ENCODE data around the gene SPSB1. TPM values are rescaled to one million over a fixed set of nuclear protein-coding genes. Genes with fewer than 3 reads are reported as not detected.

Gene SPSB1
- total and polyA plus RNA-seq, 10 of the 15 experiments (the other 5 are each of a cell fraction or from before 2014, with no cell fraction given), result 0.02 to 2.0 (median 0.90) TPM; not detected in 1

- H3K27ac ChIP-seq (ENCODE audit: control insufficient read depth, insufficient read depth), result no peak overlapping the region
- in situ Hi-C loops (cut with MboI) (no loop called here), intact Hi-C loops (cut with micrococcal nuclease; ENCODE audit: unreplicated experiment) (no loop called here)
- H3K4me1 ChIP-seq (ENCODE audit: control insufficient read depth, insufficient read depth, low read length), result peaks cover 17% of the 10 kb centered on the region
- FAIRE-seq, result no peak
- TF ChIP-seq JUNB (IDR thresholded peaks at IDR 0.05), result no peak
- TF ChIP-seq SMARCA5 (IDR thresholded peaks at IDR 0.05), result no peak
- TF ChIP-seq NFYA (IDR thresholded peaks at IDR 0.05; ENCODE audit: borderline replicate concordance, low read depth, low read length), result no peak
- TF ChIP-seq RAD51 (IDR thresholded peaks at IDR 0.05), result no peak
- no peak for TF ChIP-seq RB1 (IDR thresholded peaks at IDR 0.05; ENCODE audit: borderline replicate concordance)
- no peak for TF ChIP-seq EZH2 (IDR thresholded peaks at IDR 0.05; ENCODE audit: borderline replicate concordance, control insufficient read depth, low read depth, low read length)
- TF ChIP-seq PBX3 (IDR thresholded peaks at IDR 0.05; ENCODE audit: insufficient replicate concordance, low read depth, low read length), result no peak
- TF ChIP-seq REST (IDR thresholded peaks at IDR 0.05; ENCODE audit: low read depth, low read length), result no peak
- TF ChIP-seq, protein P1, sequence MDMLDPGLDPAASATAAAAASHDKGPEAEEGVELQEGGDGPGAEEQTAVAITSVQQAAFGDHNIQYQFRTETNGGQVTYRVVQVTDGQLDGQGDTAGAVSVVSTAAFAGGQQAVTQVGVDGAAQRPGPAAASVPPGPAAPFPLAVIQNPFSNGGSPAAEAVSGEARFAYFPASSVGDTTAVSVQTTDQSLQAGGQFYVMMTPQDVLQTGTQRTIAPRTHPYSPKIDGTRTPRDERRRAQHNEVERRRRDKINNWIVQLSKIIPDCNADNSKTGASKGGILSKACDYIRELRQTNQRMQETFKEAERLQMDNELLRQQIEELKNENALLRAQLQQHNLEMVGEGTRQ (IDR thresholded peaks at IDR 0.05; ENCODE audit: borderline replicate concordance, low read depth, low read length), result no peak
- TF ChIP-seq GATAD2B (conservative IDR thresholded peaks at IDR 0.05; ENCODE audit: low read depth), result no peak
- TF ChIP-seq EP300 (IDR thresholded peaks at IDR 0.05; ENCODE audit: borderline replicate concordance in 1 of 2, control insufficient read depth in 1 of 2, low read depth in 2 of 2, low read length in 2 of 2), result no peak
- POLR2A ChIA-PET, result no interaction called here
- no peak overlapping the region for H3K4me2 ChIP-seq (ENCODE audit: control insufficient read depth, insufficient read depth)
- H3K79me2 ChIP-seq (ENCODE audit: control insufficient read depth, insufficient read depth, low read length), result no peaks in the 10 kb centered on the region
- H3K9me3 ChIP-seq (replicated peaks; ENCODE audit: control insufficient read depth, insufficient read depth, low read length), result no peaks in the 10 kb centered on the region
- H3K27me3 ChIP-seq (replicated peaks in 1 of 2; ENCODE audit: control insufficient read depth in 2 of 2, insufficient read depth in 2 of 2, low read length in 1 of 2), result peaks cover 0 to 2% of the 10 kb centered on the region in 2 experiments; a peak in 1 of 4 replicates
- no peak for DNase-seq (ENCODE audit: low read depth, low spot score)
- no peak overlapping the region for H2AFZ ChIP-seq (ENCODE audit: control insufficient read depth, low read depth, low read length)
- RAD21 ChIA-PET (ENCODE audit: unreplicated experiment), result no interaction called here
- no peaks in the 10 kb centered on the region for H3K36me3 ChIP-seq (ENCODE audit: control insufficient read depth in 2 of 2, insufficient read depth in 2 of 2, low read length in 1 of 2)
- no peak overlapping the region for H3K9ac ChIP-seq (ENCODE audit: control insufficient read depth, insufficient read depth, low read length)
- H3K4me3 ChIP-seq, result no peak overlapping the region
- CTCF ChIA-PET, result interaction anchor here (1.0 kb wide), 1 partner anchor 136 kb away, joined by 4 read pairs; no protein-coding TSS in a partner anchor
- H4K20me1 ChIP-seq (ENCODE audit: control insufficient read depth, insufficient read depth), result no peaks in the 10 kb centered on the region
- SMC1A ChIA-PET (ENCODE audit: uncharacterized antibody, unreplicated experiment), result interaction anchor here (1.1 kb wide), 1 partner anchor 31 kb away, joined by 3 read pairs; no protein-coding TSS in a partner anchor
- ATAC-seq, result no peak
- BruUV-seq (replicated peaks), result no TSS peak
- WGBS (ENCODE audit: insufficient coverage, insufficient replicate concordance, low lambda C conversion rate, missing lambda C conversion rate), result 33% methylated on average over 21 of the region's 21 CpGs
Measured at GRCh38 chr1:9319789-9320519, 27.3 kb downstream of the SPSB1 start.

Data from GM12878 (cell line).